K562 (cell line): ENCODE results near the gene LRRC41. TPM values are rescaled to one million over a fixed set of nuclear protein-coding genes. Genes with fewer than 3 reads are reported as not detected.

ENCODE experiments used
- ATAC-seq: fragments of 200-7000 bp; cut with Tn5 transposase; 3 replicates; pipeline ENCODE4 v1.9.1; 2020; ENCODE audit warnings: moderate library complexity
- BruUV-seq: library from RNA; stranded (reverse); fragments of 400-500 nt; replicated peaks from 2 replicates; lab custom pipeline; 2021; lab: Mats Ljungman, UMichigan
- CTCF ChIA-PET: fragments of 300-600 bp; formaldehyde crosslinking; extraction: SDS; loops from one replicate; lab custom pipeline; 2021; ENCODE audit warnings: low intra/inter-chr PET ratio; lab: Yijun Ruan, JAX
- POLR2A ChIA-PET: fragments of 300-600, 350-650 bp; sonication (Branson Sonifier 250); formaldehyde crosslinking; extraction: SDS; loops from one replicate; lab custom pipeline; 2021; ENCODE audit warnings: antibody characterized with exemption, inconsistent platforms; lab: Yijun Ruan, JAX
- DNase-seq, 4 experiments: peaks; one replicate each; pipeline versions ENCODE4 v3.0.0 to v3.0.0-alpha.2; 2011 to 2018; ENCODE audit warnings: low spot score in 3 of 4, mixed read lengths in 3 of 4; ENCODE audit errors: extremely low read depth in 1 of 4
- FAIRE-seq: peaks from 2 replicates; lab custom pipeline; 2011; peaks lifted over from hg19 to GRCh38; lab: Jason Lieb, UNC
- H2AFZ ChIP-seq: 2 replicates; pipeline ENCODE4 v1.6.0; 2011; ENCODE audit warnings: low read depth, low read length, control low read depth, inconsistent platforms
- H3K27ac ChIP-seq: fragments of 200-600 bp; 3 replicates; pipeline ENCODE4 v1.8.0; 2011; ENCODE audit warnings: low read depth, mild to moderate bottlenecking, control low read depth, inconsistent platforms, low read length, moderate library complexity, mixed read lengths; ENCODE audit errors: extremely low read depth
- H3K27me3 ChIP-seq, 2 experiments: fragments of 300-600 bp in 1 of 2; 2 replicates in 1 of 2; 3 replicates in 1 of 2; pipeline versions ENCODE4 v1.6.0 to v1.8.0; 2011; ENCODE audit warnings: inconsistent platforms in 2 of 2, low read length in 2 of 2, mild to moderate bottlenecking in 1 of 2, mixed read lengths in 1 of 2, moderate library complexity in 1 of 2; ENCODE audit not compliant: control insufficient read depth in 2 of 2, insufficient read depth in 2 of 2
- H3K36me3 ChIP-seq: fragments of 300-600 bp; 3 replicates; pipeline ENCODE4 v1.8.0; 2011; ENCODE audit warnings: mild to moderate bottlenecking, low read length, inconsistent platforms; ENCODE audit not compliant: control insufficient read depth, insufficient read depth
- H3K4me1 ChIP-seq, 2 experiments: fragments of 200-600 bp in 1 of 2; replicated peaks in 1 of 2; 2 replicates in 1 of 2; 3 replicates in 1 of 2; pipeline versions ENCODE4 v1.5.1 to v1.8.0; 2011; ENCODE audit warnings: inconsistent platforms in 2 of 2, low read length in 2 of 2, mild to moderate bottlenecking in 1 of 2, mixed read lengths in 1 of 2, moderate library complexity in 1 of 2; ENCODE audit not compliant: control insufficient read depth in 2 of 2, insufficient read depth in 2 of 2
- H3K4me2 ChIP-seq: 2 replicates; pipeline ENCODE4 v1.6.1; 2011; ENCODE audit warnings: low read length, control low read depth, inconsistent platforms, mixed read lengths; ENCODE audit not compliant: insufficient read depth
- H3K4me3 ChIP-seq: fragments of 200-600 bp; sonication (generic), shearing (Covaris generic); 2 replicates; pipeline ENCODE4 v1.5.1; 2016; ENCODE audit warnings: control low read depth, inconsistent platforms
- H3K79me2 ChIP-seq: fragments of 200-600 bp; 3 replicates; pipeline ENCODE4 v1.8.0; 2011; ENCODE audit warnings: low read length, inconsistent platforms; ENCODE audit not compliant: control insufficient read depth, insufficient read depth
- H3K9ac ChIP-seq, 2 experiments: 2 replicates each; pipeline versions ENCODE4 v1.6.0 to v1.6.1; 2011; ENCODE audit warnings: low read depth in 2 of 2, low read length in 2 of 2, control low read depth in 1 of 2, inconsistent platforms in 1 of 2, mild to moderate bottlenecking in 1 of 2, mixed read lengths in 1 of 2; ENCODE audit not compliant: insufficient read depth in 1 of 2
- H3K9me1 ChIP-seq: one replicate; pipeline ENCODE4 v1.6.0; 2011; ENCODE audit warnings: inconsistent platforms, mild to moderate bottlenecking, low read length, moderate library complexity; ENCODE audit not compliant: control insufficient read depth, insufficient read depth
- H3K9me3 ChIP-seq: replicated peaks from 2 replicates; pipeline ENCODE4 v1.5.1; 2011; ENCODE audit warnings: low read depth, low read length, inconsistent platforms; ENCODE audit not compliant: control insufficient read depth, insufficient read depth
- H4K20me1 ChIP-seq: replicated peaks from 2 replicates; pipeline ENCODE4 v1.6.1; 2011; ENCODE audit warnings: low read length, inconsistent platforms, mixed read lengths; ENCODE audit not compliant: control insufficient read depth, insufficient read depth
- CHD1 ChIP-seq: fragments of 200-600 bp; sonication (generic); IDR thresholded peaks from one replicate; pipeline ENCODE4 v1.6.1; 2012; ENCODE audit warnings: mild to moderate bottlenecking, moderate library complexity, low read length, inconsistent platforms
- ELK3 ChIP-seq: fragments of 450-650 bp; formaldehyde crosslinking; IDR thresholded peaks from 2 replicates; pipeline ENCODE4 v1.4.0; 2020; ENCODE audit warnings: mild to moderate bottlenecking
- FOXK1 ChIP-seq: sonication (generic); formaldehyde crosslinking; IDR thresholded peaks from 2 replicates; pipeline ENCODE4 v1.8.0; 2022; ENCODE audit warnings: missing genetic modification reagents, mild to moderate bottlenecking, borderline replicate concordance
- HNRNPL ChIP-seq: fragments of 200-400 bp; formaldehyde crosslinking; IDR thresholded peaks from 2 replicates; pipeline ENCODE4 v1.6.1; 2017; ENCODE audit warnings: low read depth, mild to moderate bottlenecking, low read length
- KDM1A ChIP-seq, 2 experiments: fragments of 450-650 bp; IDR thresholded peaks; 2 replicates each; pipeline ENCODE4 v1.6.1; 2016; ENCODE audit warnings: mild to moderate bottlenecking in 2 of 2
- MYNN ChIP-seq, 2 experiments: sonication (generic); formaldehyde crosslinking in 1 of 2; IDR thresholded peaks; 2 replicates each; pipeline versions ENCODE4 v1.5.0 to v1.6.1; 2016 to 2020; ENCODE audit warnings: antibody characterized with exemption in 1 of 2, missing genetic modification reagents in 1 of 2
- PCBP2 ChIP-seq: fragments of 200-400 bp; formaldehyde crosslinking; IDR thresholded peaks from 2 replicates; pipeline ENCODE4 v1.6.1; 2018; ENCODE audit warnings: low read length, low read depth, mild to moderate bottlenecking, moderate library complexity; ENCODE audit not compliant: poor library complexity, severe bottlenecking
- PHB ChIP-seq: fragments of 250-450 bp; sonication (Bioruptor Pico); IDR thresholded peaks from 2 replicates; pipeline ENCODE4 v1.5.0; 2021
- SAFB2 ChIP-seq: fragments of 200-400 bp; formaldehyde crosslinking; IDR thresholded peaks from 2 replicates; pipeline ENCODE4 v1.6.1; 2018; ENCODE audit warnings: borderline replicate concordance, low read length, low read depth, moderate library complexity; ENCODE audit not compliant: severe bottlenecking
- SMAD4 ChIP-seq: fragments of 250-450 bp; sonication (Bioruptor Pico); conservative IDR thresholded peaks from 2 replicates; pipeline ENCODE4 v1.8.0; 2021; ENCODE audit warnings: inconsistent platforms, mild to moderate bottlenecking, moderate library complexity
- SMC3 ChIP-seq: conservative IDR thresholded peaks from 2 replicates; pipeline ENCODE4 v1.6.1; 2011; ENCODE audit warnings: low read depth, low read length, improper control_type of control experiment; ENCODE audit not compliant: insufficient read depth
- TAF1 ChIP-seq: IDR thresholded peaks from 2 replicates; pipeline ENCODE4 v1.6.1; 2011; ENCODE audit warnings: mild to moderate bottlenecking, low read length, moderate library complexity; ENCODE audit not compliant: insufficient read depth, control insufficient read depth, severe bottlenecking; ENCODE audit errors: extremely low read depth
- USF2 ChIP-seq: sonication (generic); formaldehyde crosslinking; IDR thresholded peaks from 2 replicates; pipeline ENCODE4 v1.5.0; 2020; ENCODE audit warnings: missing genetic modification reagents
- ZBTB34 ChIP-seq: fragments of 250-450 bp; sonication (Bioruptor Pico); IDR thresholded peaks from 2 replicates; pipeline ENCODE4 v1.8.0; 2021; ENCODE audit warnings: mild to moderate bottlenecking, moderate library complexity
- ZNF239 ChIP-seq: fragments of 250-450 bp; sonication (Bioruptor Pico); IDR thresholded peaks from 2 replicates; pipeline ENCODE4 v1.4.0; 2020; ENCODE audit warnings: mild to moderate bottlenecking
- WGBS: fragments of 100-300 bp; shearing (Covaris generic); methylation state at CpG from one replicate; pipeline ENCODE4 v1.1.6; 2016; ENCODE audit warnings: low coverage, mixed read lengths; ENCODE audit not compliant: insufficient coverage; ENCODE audit errors: missing lambda C conversion rate; 5-methylcytosine and 5-hydroxymethylcytosine counted together
- in situ Hi-C: fragments of 300-500 bp; cut with MboI; formaldehyde crosslinking; loops from 4 replicates; pipeline ENCODE4 v1.15.0; 2018; ENCODE audit warnings: inconsistent platforms, mixed read lengths
- intact Hi-C: fragments of 100-400 bp; cut with micrococcal nuclease; formaldehyde crosslinking; loops from 2 replicates; pipeline ENCODE4 v1.14.2; 2022
- polyA plus RNA-seq, 8 experiments: library from polyadenylated mRNA; depleted of rRNA in 4 of 8; stranded (reverse) in 5 of 8; unstranded in 3 of 8; fragments of >200 nt; fragmentation: Nextera tagmentation in 2 of 8; fragmentation: Illumina TruSeq in 1 of 8; extraction: Ambion mirVana in 2 of 8; extraction: Trizol in 1 of 8; gene quantifications; 2 replicates each; pipeline versions ENCODE4 v1.2.1 to v1.2.3, GENCODE V29; 2011 to 2014; ENCODE audit warnings: inconsistent platforms in 1 of 8, missing spikeins in 1 of 8
- total RNA-seq, 7 experiments: library from RNA; depleted of rRNA in 6 of 7; stranded (reverse); fragments of >200 nt in 6 of 7; fragmentation: Illumina TruSeq in 2 of 7; extraction: Trizol in 2 of 7; gene quantifications; 2 replicates each; pipeline versions ENCODE4 v1.2.1 to v1.2.3, GENCODE V29; 2011 to 2021; ENCODE audit warnings: low replicate concordance in 1 of 7
- TF ChIP-seq, protein P1 (sequence below): fragments of 200-400 bp; formaldehyde crosslinking; IDR thresholded peaks from 2 replicates; pipeline ENCODE4 v1.6.1; 2017; ENCODE audit warnings: mild to moderate bottlenecking, low read depth, low read length, moderate library complexity

The LRRC41 gene
- total and polyA plus RNA-seq, 9 of the 15 experiments (the other 6 are each of a cell fraction or from before 2014, with no cell fraction given), result 10.5 to 64.7 (median 44.2) TPM

- peaks cover 4% of the 10 kb centered on the region; the same call in 2 of the 3 replicates for H3K79me2 ChIP-seq
- no peak overlapping the region for H3K9ac ChIP-seq
- in situ Hi-C loops, result no loop called here
- POLR2A ChIA-PET, result interaction anchor here (1.0 to 1.3 kb wide), 3 partner anchors 8 to 51 kb away, joined by 3 to 6 read pairs (median 3); no protein-coding TSS in a partner anchor
- FAIRE-seq, result no peak
- intact Hi-C loops, result no loop called here
- no TSS peak for BruUV-seq
- no peak overlapping the region for H3K4me3 ChIP-seq
- H3K4me1 ChIP-seq, result peaks cover 9 to 14% of the 10 kb centered on the region in 2 experiments
- H4K20me1 ChIP-seq, result no peaks in the 10 kb centered on the region
- 0 out of 2 replicates have a peak overlapping the region, but pooled peaks have one; percentile 11 for H2AFZ ChIP-seq
- no peak for ATAC-seq
- no peaks in the 10 kb centered on the region for H3K9me1 ChIP-seq
- no peaks in the 10 kb centered on the region for H3K27me3 ChIP-seq
- no peak for DNase-seq
- no peaks in the 10 kb centered on the region for H3K9me3 ChIP-seq
- 52% methylated on average over 3 of the region's 3 CpGs for WGBS
- no peaks in the 10 kb centered on the region for H3K36me3 ChIP-seq
- no peak overlapping the region for H3K27ac ChIP-seq
- CTCF ChIA-PET, result interaction anchor here (2.7 kb wide), 1 partner anchor 13 kb away, joined by 23 read pairs; no protein-coding TSS in a partner anchor
- H3K4me2 ChIP-seq, result no peak overlapping the region
- TF ChIP-seq MYNN (IDR thresholded peaks at IDR 0.05) (no peak), MYNN (CRISPR knock-in tag; IDR thresholded peaks at IDR 0.05) (no peak), KDM1A (IDR thresholded peaks at IDR 0.05) (no peak), USF2 (no peak), PCBP2 (no peak), ELK3 (CRISPR knock-in tag) (no peak), HNRNPL (no peak), FOXK1 (CRISPR knock-in tag) (no peak), SMC3 (no peak), TAF1 (no peak), CHD1 (no peak), ZNF239 (CRISPR knock-in tag) (no peak), ZBTB34 (CRISPR knock-in tag) (no peak), SAFB2 (no peak), SMAD4 (no peak), PHB (CRISPR knock-in tag) (no peak)
- TF ChIP-seq, protein P1, sequence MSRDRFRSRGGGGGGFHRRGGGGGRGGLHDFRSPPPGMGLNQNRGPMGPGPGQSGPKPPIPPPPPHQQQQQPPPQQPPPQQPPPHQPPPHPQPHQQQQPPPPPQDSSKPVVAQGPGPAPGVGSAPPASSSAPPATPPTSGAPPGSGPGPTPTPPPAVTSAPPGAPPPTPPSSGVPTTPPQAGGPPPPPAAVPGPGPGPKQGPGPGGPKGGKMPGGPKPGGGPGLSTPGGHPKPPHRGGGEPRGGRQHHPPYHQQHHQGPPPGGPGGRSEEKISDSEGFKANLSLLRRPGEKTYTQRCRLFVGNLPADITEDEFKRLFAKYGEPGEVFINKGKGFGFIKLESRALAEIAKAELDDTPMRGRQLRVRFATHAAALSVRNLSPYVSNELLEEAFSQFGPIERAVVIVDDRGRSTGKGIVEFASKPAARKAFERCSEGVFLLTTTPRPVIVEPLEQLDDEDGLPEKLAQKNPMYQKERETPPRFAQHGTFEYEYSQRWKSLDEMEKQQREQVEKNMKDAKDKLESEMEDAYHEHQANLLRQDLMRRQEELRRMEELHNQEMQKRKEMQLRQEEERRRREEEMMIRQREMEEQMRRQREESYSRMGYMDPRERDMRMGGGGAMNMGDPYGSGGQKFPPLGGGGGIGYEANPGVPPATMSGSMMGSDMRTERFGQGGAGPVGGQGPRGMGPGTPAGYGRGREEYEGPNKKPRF, result no peak
Observed at GRCh38 chr1:46335081-46335480, 31.7 kb upstream of the LRRC41 start.
